Ascending aorta (tissue), 2 donors: ENCODE data around the gene TRIM33. TPM values are rescaled to one million over a fixed set of nuclear protein-coding genes. Genes with fewer than 3 reads are reported as not detected.

Experiments used
- DNase-seq, 2 donors: peaks; one replicate each; pipeline ENCODE4 v3.0.0-alpha.2; 2019; ENCODE audit warnings: low spot score in 2 of 2
- H3K27ac ChIP-seq, 2 donors: fragments of 200-600 bp; sonication (generic); one replicate each; pipeline ENCODE4 v1.5.1; 2016 to 2017; ENCODE audit warnings: mild to moderate bottlenecking in 1 of 2
- H3K27me3 ChIP-seq: fragments of 200-600 bp; sonication (generic); one replicate; pipeline ENCODE4 v1.5.1; 2017
- H3K36me3 ChIP-seq, 2 donors: fragments of 200-600 bp; sonication (generic); one replicate each; pipeline ENCODE4 v1.5.1; 2016
- H3K4me1 ChIP-seq, 2 donors: fragments of 200-600 bp; sonication (generic); one replicate each; pipeline ENCODE4 v1.5.1; 2016 to 2017; ENCODE audit warnings: mild to moderate bottlenecking in 1 of 2
- H3K4me3 ChIP-seq, 2 donors: fragments of 200-600 bp; sonication (generic); one replicate each; pipeline ENCODE4 v1.5.1; 2016 to 2017; ENCODE audit warnings: mild to moderate bottlenecking in 1 of 2
- H3K9me3 ChIP-seq, 2 donors: fragments of 200-600 bp; sonication (generic); one replicate each; pipeline ENCODE4 v1.5.1; 2016
- intact Hi-C: fragments of 100-400 bp; cut with DNase I; formaldehyde crosslinking; loops from one replicate; pipeline ENCODE4 v1.15.1; 2023
- total RNA-seq: library from RNA; depleted of rRNA; stranded (reverse); fragments of >200 nt; gene quantifications from one replicate; pipeline ENCODE4 v1.1.0, GENCODE V29; 2016
- TF ChIP-seq, protein P1 (sequence below), 3 experiments: fragments of 200-600 bp in 2 of 3; fragments of 450-650 bp in 1 of 3; sonication (generic) in 2 of 3; IDR thresholded peaks; one replicate each; pipeline ENCODE4 v1.5.1; 2016 to 2019; ENCODE audit warnings: antibody characterized with exemption in 3 of 3, mild to moderate bottlenecking in 1 of 3, moderate library complexity in 1 of 3

Gene TRIM33
- total RNA-seq, 1 donor from 2014 or later: 42.5 TPM

DNA sequence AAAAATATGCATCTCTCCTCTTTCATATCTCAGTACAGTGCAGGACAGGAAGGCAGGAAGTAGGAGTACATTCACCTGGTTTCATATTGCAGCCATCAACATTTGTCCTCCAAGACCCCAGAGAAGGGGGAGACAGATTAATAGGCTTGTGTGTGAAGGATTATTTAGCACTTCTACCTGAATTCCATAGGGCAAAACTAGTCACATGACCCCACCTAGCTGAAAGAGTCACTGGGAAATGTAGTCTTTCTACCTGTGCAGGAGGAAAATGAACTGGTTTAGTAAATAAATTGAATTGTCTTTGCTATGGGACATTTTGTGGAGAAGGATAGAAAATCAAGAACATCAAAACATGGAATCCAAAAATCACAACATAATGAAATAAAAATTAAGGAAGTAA, 13.9 kb upstream of the TRIM33 start:
- TF ChIP-seq, protein P1, sequence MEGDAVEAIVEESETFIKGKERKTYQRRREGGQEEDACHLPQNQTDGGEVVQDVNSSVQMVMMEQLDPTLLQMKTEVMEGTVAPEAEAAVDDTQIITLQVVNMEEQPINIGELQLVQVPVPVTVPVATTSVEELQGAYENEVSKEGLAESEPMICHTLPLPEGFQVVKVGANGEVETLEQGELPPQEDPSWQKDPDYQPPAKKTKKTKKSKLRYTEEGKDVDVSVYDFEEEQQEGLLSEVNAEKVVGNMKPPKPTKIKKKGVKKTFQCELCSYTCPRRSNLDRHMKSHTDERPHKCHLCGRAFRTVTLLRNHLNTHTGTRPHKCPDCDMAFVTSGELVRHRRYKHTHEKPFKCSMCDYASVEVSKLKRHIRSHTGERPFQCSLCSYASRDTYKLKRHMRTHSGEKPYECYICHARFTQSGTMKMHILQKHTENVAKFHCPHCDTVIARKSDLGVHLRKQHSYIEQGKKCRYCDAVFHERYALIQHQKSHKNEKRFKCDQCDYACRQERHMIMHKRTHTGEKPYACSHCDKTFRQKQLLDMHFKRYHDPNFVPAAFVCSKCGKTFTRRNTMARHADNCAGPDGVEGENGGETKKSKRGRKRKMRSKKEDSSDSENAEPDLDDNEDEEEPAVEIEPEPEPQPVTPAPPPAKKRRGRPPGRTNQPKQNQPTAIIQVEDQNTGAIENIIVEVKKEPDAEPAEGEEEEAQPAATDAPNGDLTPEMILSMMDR (IDR thresholded peaks at IDR 0.05): no peak
- no peaks in the 10 kb centered on the region for H3K9me3 ChIP-seq
- H3K27me3 ChIP-seq: no peaks in the 10 kb centered on the region
- H3K27ac ChIP-seq: no peak overlapping the region
- no peaks in the 10 kb centered on the region for H3K36me3 ChIP-seq
- intact Hi-C loops: no loop called here
- DNase-seq: no peak
- no peak overlapping the region for H3K4me3 ChIP-seq
- H3K4me1 ChIP-seq: no peaks in the 10 kb centered on the region

DNA sequence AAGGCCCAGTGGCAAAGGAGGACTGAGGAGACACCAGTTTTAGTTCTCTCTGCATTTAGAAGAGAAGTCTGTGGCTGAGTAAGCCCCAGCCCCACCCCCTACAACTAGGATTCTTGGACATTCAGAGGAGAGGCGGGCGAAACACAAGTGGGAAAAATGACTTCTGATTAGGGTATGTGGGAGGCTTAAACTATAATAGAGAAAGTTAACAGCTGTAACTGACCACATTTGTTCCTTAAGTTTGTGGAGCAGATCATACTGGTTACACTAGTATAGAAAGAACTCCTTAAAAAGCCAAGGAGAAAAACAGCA, 11.2 kb upstream of the TRIM33 start:
- TF ChIP-seq, protein P1 (IDR thresholded peaks at IDR 0.05): no peak
- DNase-seq: no peak
- H3K27ac ChIP-seq: no peak overlapping the region
- no peaks in the 10 kb centered on the region for H3K9me3 ChIP-seq
- intact Hi-C loops: no loop called here
- H3K4me1 ChIP-seq: no peaks in the 10 kb centered on the region
- no peak overlapping the region for H3K4me3 ChIP-seq
- no peaks in the 10 kb centered on the region for H3K27me3 ChIP-seq
- no peaks in the 10 kb centered on the region for H3K36me3 ChIP-seq

DNA sequence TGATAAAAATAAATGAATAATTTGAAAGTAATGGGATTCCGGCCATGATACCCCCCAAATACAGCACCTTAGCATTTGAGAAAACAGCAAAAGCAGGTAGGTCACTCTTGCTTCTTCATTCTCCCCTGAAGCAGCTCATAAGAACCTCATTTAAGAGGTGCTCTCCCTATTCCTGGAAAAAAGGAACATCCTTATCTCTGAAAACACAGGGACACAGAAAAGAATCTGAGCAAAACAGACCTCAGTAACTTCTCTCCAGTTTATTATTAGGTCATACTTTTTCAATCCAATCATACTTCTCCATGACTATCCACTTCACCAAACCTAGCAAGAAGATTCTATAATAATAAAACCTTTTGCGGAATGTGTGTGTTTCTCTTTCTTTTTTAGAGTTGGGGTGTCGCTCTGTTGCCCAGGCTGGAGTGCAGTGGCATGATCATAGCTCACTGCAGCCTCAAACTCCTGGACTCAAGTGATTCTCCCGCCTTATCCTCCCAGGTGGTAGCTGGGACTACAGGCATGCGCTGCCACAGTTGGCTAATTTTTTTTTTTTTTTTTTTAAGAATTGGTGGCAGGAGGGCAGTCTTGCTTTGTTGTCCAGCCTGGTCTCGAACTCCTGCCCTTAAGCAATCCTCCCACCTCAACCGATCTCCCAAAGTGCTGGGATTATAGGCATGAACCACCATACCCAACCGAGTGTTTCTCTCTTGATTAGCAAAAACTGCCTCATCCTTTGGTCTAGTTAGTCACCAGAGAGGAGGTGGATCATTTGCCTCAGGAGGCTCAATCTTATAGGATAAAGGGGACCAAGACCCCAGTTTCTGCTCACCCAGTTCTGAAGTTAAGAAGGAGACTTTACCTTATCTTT, 10.6 kb upstream of the TRIM33 start:
- H3K9me3 ChIP-seq: no peaks in the 10 kb centered on the region
- intact Hi-C loops: no loop called here
- no peaks in the 10 kb centered on the region for H3K27me3 ChIP-seq
- no peaks in the 10 kb centered on the region for H3K4me1 ChIP-seq
- TF ChIP-seq, protein P1 (IDR thresholded peaks at IDR 0.05): no peak
- DNase-seq: no peak
- no peak overlapping the region for H3K27ac ChIP-seq
- H3K36me3 ChIP-seq: no peaks in the 10 kb centered on the region
- H3K4me3 ChIP-seq: no peak overlapping the region

DNA sequence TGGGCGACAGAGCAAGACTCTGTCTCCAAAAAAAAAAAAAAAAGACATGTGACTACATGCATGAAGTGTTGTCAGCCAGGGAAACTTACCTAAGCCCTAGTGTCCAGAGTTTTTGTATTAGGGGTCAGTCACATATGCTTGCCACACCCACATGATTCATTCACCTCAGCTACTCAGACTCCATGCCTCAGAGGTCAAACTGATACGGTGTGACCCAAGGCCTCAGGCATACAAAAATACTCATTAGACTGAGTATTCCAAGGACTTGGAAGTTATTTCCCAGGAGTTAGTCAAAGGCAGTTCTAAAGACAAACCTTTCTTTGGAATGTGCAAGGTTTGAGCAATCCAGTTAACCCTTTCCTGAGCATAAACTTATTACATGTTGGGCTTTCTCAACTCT, 6.3 kb upstream of the TRIM33 start:
- no peak for DNase-seq

DNA sequence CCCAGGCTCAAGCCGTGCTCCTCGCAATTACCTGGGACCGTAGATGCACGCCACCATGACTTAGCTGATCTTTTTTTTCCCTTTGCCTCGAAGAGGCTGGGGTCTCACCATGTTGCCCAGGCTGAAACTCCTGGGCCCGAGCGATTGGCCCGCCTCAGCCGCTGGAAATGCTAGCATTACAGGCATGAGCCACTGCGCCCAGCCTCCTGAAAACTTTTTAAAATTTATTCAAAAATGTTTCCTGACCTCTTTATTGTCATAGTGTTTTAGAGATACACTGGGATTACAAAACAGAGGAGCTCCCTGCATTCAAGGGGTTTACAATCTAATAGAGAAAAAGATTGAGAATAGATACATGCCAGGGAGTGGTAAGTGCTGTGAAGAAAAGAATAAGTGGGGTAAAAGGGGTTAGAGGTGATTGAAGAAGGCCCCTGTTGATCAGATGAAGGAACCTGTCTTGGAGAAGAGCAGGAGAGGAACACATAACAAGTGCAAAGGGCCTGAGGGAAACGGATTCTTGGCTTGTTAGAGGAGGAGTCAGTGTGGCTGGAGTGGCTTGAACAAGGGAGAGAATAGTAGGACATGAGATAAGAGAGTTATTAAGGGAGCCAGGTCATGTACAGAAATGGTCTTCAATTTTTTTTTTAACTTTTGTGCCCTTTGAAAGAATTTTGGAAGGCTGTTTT, 1.7 kb upstream of the TRIM33 start:
- Histone ChIP-seq H3K27me3 (no peaks in the 10 kb centered on the region), H3K4me3 (peak overlapping the region in 1 of 2 donors; percentile 78), H3K9me3 (no peaks in the 10 kb centered on the region), H3K27ac (peak overlapping the region in 1 of 2 donors; percentile 91), H3K4me1 (peaks cover 0 to 24% of the 10 kb centered on the region in 2 donors), H3K36me3 (no peaks in the 10 kb centered on the region)
- no peak for DNase-seq
- TF ChIP-seq, protein P1 (IDR thresholded peaks at IDR 0.05): no peak
- intact Hi-C loops: loop anchor here (5.0 to 10.0 kb wide), 3 partner anchors 160 to 608 kb away; partner anchors contain the start of genes AP4B1, DCLRE1B, DENND2C and NRAS

More for the DNA sequence above, 6.3 kb upstream of the TRIM33 start:
- Histone ChIP-seq H3K4me1 (peaks cover 0 to 6% of the 10 kb centered on the region in 2 donors), H3K27me3 (no peaks in the 10 kb centered on the region), H3K36me3 (no peaks in the 10 kb centered on the region), H3K4me3 (no peak overlapping the region), H3K9me3 (no peaks in the 10 kb centered on the region), H3K27ac (no peak overlapping the region)
- TF ChIP-seq, protein P1 (IDR thresholded peaks at IDR 0.05): no peak
- intact Hi-C loops: loop anchor here (10.0 kb wide), 1 partner anchor 613 kb away; the partner anchor contains the start of genes AP4B1 and DCLRE1B
